HEK293 (cell line): ENCODE measurements around the gene LRSAM1.

Experiments used
- CTCF ChIA-PET: fragments of 350-600 bp; formaldehyde crosslinking; extraction: SDS; loops from one replicate; lab custom pipeline; 2021; ENCODE audit warnings: antibody characterized with exemption; lab: Yijun Ruan, JAX
- POLR2A ChIA-PET: fragments of 300-600 bp; formaldehyde crosslinking; extraction: SDS; loops from one replicate; lab custom pipeline; 2020; ENCODE audit warnings: antibody characterized with exemption, inconsistent platforms; lab: Yijun Ruan, JAX
- H3K27ac ChIP-seq: fragments of 200-500 bp; sonication (Bioruptor generic); 2 replicates; pipeline ENCODE4 v1.5.1; 2014; ENCODE audit warnings: low read depth, low read length, control low read depth, inconsistent platforms; ENCODE audit errors: extremely low read depth
- H3K36me3 ChIP-seq, 2 experiments: fragments of 200-500 bp in 1 of 2; sonication (Bioruptor generic) in 1 of 2; 1 replicate in 1 of 2; 2 replicates in 1 of 2; pipeline ENCODE4 v1.5.1; 2014 to 2017; ENCODE audit warnings: inconsistent platforms in 2 of 2, low read length in 2 of 2; ENCODE audit not compliant: control insufficient read depth in 2 of 2, insufficient read depth in 1 of 2
- H3K4me1 ChIP-seq: fragments of 200-500 bp; sonication (Bioruptor generic); 2 replicates; pipeline ENCODE4 v1.5.1; 2014; ENCODE audit warnings: mild to moderate bottlenecking, low read length, inconsistent platforms; ENCODE audit not compliant: control insufficient read depth, insufficient read depth
- H3K4me3 ChIP-seq: 2 replicates; pipeline ENCODE4 v1.5.1; 2011; ENCODE audit warnings: low read depth, mild to moderate bottlenecking, control low read depth, low read length, moderate library complexity
- H3K9me3 ChIP-seq: fragments of 200-500 bp; sonication (Bioruptor generic); 2 replicates; pipeline ENCODE4 v1.5.1; 2014; ENCODE audit warnings: low read depth, low read length, inconsistent platforms; ENCODE audit not compliant: control insufficient read depth, insufficient read depth
- EGR2 ChIP-seq: fragments of 450-650 bp; formaldehyde crosslinking; IDR thresholded peaks from 2 replicates; pipeline ENCODE4 v1.5.1; 2016; ENCODE audit warnings: low read depth, missing biosample characterization, missing genetic modification characterization
- GLIS1 ChIP-seq: fragments of 450-650 bp; formaldehyde crosslinking; IDR thresholded peaks from 2 replicates; pipeline ENCODE4 v1.5.1; 2016; ENCODE audit warnings: missing biosample characterization, missing genetic modification characterization
- IKZF3 ChIP-seq: fragments of 450-650 bp; IDR thresholded peaks from 2 replicates; pipeline ENCODE4 v1.5.0; 2018; ENCODE audit warnings: missing biosample characterization, mild to moderate bottlenecking, missing genetic modification characterization, moderate library complexity
- SCRT2 ChIP-seq: fragments of 450-650 bp; formaldehyde crosslinking; IDR thresholded peaks from 2 replicates; pipeline ENCODE4 v1.5.1; 2016; ENCODE audit warnings: missing biosample characterization, missing genetic modification characterization
- TCF7L2 ChIP-seq: IDR thresholded peaks from 2 replicates; pipeline ENCODE4 v1.6.1; 2011; ENCODE audit warnings: low read depth, mild to moderate bottlenecking, inconsistent platforms, low read length, moderate library complexity, borderline replicate concordance
- YY1 ChIP-seq: fragments of 450-650 bp; formaldehyde crosslinking; IDR thresholded peaks from 2 replicates; pipeline ENCODE4 v1.5.1; 2018; ENCODE audit warnings: missing biosample characterization, missing genetic modification characterization
- ZBTB20 ChIP-seq: fragments of 450-650 bp; formaldehyde crosslinking; IDR thresholded peaks from 2 replicates; pipeline ENCODE4 v1.5.1; 2016; ENCODE audit warnings: missing biosample characterization, missing genetic modification characterization
- ZEB2 ChIP-seq: fragments of 450-650 bp; formaldehyde crosslinking; IDR thresholded peaks from 2 replicates; pipeline ENCODE4 v1.5.1; 2016; ENCODE audit warnings: missing biosample characterization, missing genetic modification characterization
- ZFP41 ChIP-seq: fragments of 450-650 bp; formaldehyde crosslinking; IDR thresholded peaks from 2 replicates; pipeline ENCODE4 v1.5.1; 2016; ENCODE audit warnings: missing biosample characterization, missing genetic modification characterization, borderline replicate concordance
- ZFP69B ChIP-seq: fragments of 450-650 bp; formaldehyde crosslinking; IDR thresholded peaks from 2 replicates; pipeline ENCODE4 v1.5.1; 2016; ENCODE audit warnings: missing biosample characterization, missing genetic modification characterization
- ZNF133 ChIP-seq: fragments of 450-650 bp; formaldehyde crosslinking; IDR thresholded peaks from 2 replicates; pipeline ENCODE4 v1.5.1; 2016; ENCODE audit warnings: missing biosample characterization, missing genetic modification characterization
- ZNF146 ChIP-seq: fragments of 450-650 bp; formaldehyde crosslinking; IDR thresholded peaks from 2 replicates; pipeline ENCODE4 v1.5.1; 2016; ENCODE audit warnings: missing biosample characterization, missing genetic modification characterization
- ZNF19 ChIP-seq: fragments of 450-650 bp; formaldehyde crosslinking; IDR thresholded peaks from 2 replicates; pipeline ENCODE4; 2016; ENCODE audit warnings: missing biosample characterization, missing genetic modification characterization, low read depth
- ZNF2 ChIP-seq: fragments of 450-650 bp; formaldehyde crosslinking; IDR thresholded peaks from 2 replicates; pipeline ENCODE4 v1.5.1; 2016; ENCODE audit warnings: missing biosample characterization, missing genetic modification characterization
- ZNF239 ChIP-seq: fragments of 450-650 bp; formaldehyde crosslinking; IDR thresholded peaks from 2 replicates; pipeline ENCODE4 v1.5.1; 2016; ENCODE audit warnings: missing biosample characterization, missing genetic modification characterization
- ZNF335 ChIP-seq: fragments of 450-650 bp; formaldehyde crosslinking; conservative IDR thresholded peaks from 2 replicates; pipeline ENCODE4 v1.5.1; 2016; ENCODE audit warnings: missing biosample characterization, missing genetic modification characterization
- ZNF341 ChIP-seq: fragments of 450-650 bp; formaldehyde crosslinking; IDR thresholded peaks from 2 replicates; pipeline ENCODE4; 2016; ENCODE audit warnings: low read depth, missing biosample characterization, missing genetic modification characterization
- ZNF558 ChIP-seq: fragments of 450-650 bp; formaldehyde crosslinking; IDR thresholded peaks from 2 replicates; pipeline ENCODE4 v1.5.1; 2016; ENCODE audit warnings: missing biosample characterization, missing genetic modification characterization
- ZNF623 ChIP-seq: fragments of 450-650 bp; formaldehyde crosslinking; IDR thresholded peaks from 2 replicates; pipeline ENCODE4 v1.5.1; 2016; ENCODE audit warnings: missing biosample characterization, missing genetic modification characterization
- ZNF629 ChIP-seq: fragments of 450-650 bp; formaldehyde crosslinking; IDR thresholded peaks from 2 replicates; pipeline ENCODE4 v1.5.1; 2017; ENCODE audit warnings: missing biosample characterization, missing genetic modification characterization
- ZNF658 ChIP-seq: fragments of 450-650 bp; formaldehyde crosslinking; IDR thresholded peaks from 2 replicates; pipeline ENCODE4; 2016; ENCODE audit warnings: missing biosample characterization, missing genetic modification characterization
- ZNF677 ChIP-seq: fragments of 450-650 bp; IDR thresholded peaks from 2 replicates; pipeline ENCODE4 v1.5.0; 2018; ENCODE audit warnings: missing biosample characterization, mild to moderate bottlenecking, missing genetic modification characterization, moderate library complexity
- TF ChIP-seq, protein P1 (sequence below): fragments of 450-650 bp; formaldehyde crosslinking; IDR thresholded peaks from 2 replicates; pipeline ENCODE4 v1.5.1; 2016; ENCODE audit warnings: missing biosample characterization, missing genetic modification characterization
- TF ChIP-seq, protein P2 (sequence below): fragments of 450-650 bp; formaldehyde crosslinking; IDR thresholded peaks from 2 replicates; pipeline ENCODE4 v1.5.1; 2016; ENCODE audit warnings: missing biosample characterization, missing genetic modification characterization
- TF ChIP-seq, protein P3 (sequence below): fragments of 450-650 bp; formaldehyde crosslinking; optimal IDR thresholded peaks from 2 replicates; pipeline ENCODE3; 2016; ENCODE audit warnings: missing biosample characterization, mild to moderate bottlenecking, missing genetic modification characterization

The LRSAM1 gene

GRCh38 chr9:127535396-127535795 is 84.1 kb downstream of the LRSAM1 start:
- ChIA-PET POLR2A (no interaction called here), CTCF (interaction anchor here (0.6 to 0.7 kb wide), 2 partner anchors 27 to 270 kb away, joined by 3 read pairs; no protein-coding TSS in a partner anchor)
- TF ChIP-seq ZNF558 (tag by site-specific recombination) (no peak), SCRT2 (tag by site-specific recombination) (no peak), ZNF2 (tag by site-specific recombination) (no peak), ZNF629 (no peak), ZNF623 (tag by site-specific recombination) (no peak)
- TF ChIP-seq, protein P1, sequence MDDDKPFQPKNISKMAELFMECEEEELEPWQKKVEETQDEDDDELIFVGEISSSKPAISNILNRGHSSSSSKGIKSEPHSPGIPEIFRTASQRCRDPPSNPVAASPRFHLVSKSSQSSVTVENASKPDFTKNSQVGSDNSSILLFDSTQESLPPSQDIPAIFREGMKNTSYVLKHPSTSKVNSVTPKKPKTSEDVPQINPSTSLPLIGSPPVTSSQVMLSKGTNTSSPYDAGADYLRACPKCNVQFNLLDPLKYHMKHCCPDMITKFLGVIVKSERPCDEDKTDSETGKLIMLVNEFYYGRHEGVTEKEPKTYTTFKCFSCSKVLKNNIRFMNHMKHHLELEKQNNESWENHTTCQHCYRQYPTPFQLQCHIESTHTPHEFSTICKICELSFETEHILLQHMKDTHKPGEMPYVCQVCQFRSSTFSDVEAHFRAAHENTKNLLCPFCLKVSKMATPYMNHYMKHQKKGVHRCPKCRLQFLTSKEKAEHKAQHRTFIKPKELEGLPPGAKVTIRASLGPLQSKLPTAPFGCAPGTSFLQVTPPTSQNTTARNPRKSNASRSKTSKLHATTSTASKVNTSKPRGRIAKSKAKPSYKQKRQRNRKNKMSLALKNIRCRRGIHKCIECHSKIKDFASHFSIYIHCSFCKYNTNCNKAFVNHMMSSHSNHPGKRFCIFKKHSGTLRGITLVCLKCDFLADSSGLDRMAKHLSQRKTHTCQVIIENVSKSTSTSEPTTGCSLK = no peak
- Histone ChIP-seq H3K9me3 (no peaks in the 10 kb centered on the region), H3K4me3 (no peak overlapping the region), H3K27ac (no peak overlapping the region), H3K36me3 (peaks cover 0 to 5% of the 10 kb centered on the region in 2 experiments; a peak in 1 of 3 replicates), H3K4me1 (no peaks in the 10 kb centered on the region)

DNA sequence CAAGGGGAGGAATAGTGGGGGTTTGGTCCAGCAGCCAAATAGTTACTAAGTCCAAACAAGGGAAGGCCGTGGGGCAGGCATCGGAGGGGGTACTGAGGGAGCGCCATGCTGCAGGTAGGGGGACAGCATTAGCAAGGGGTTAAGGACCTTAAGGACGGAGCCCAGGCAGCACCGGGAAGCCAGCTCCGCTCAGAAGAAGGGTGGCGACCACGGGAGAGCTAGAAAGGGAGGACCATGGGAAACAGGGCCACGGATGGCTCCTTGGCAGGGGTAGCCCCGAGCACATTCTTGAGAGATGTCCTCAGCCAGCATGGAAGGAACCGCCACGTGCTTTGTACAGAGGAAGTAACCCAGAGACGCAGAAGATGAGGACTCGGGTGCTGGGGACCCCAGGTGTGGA is 84.5 kb downstream of the LRSAM1 start:
- ChIA-PET POLR2A (interaction anchor here (0.5 kb wide), 1 partner anchor 30 kb away, joined by 3 read pairs; no protein-coding TSS in a partner anchor), CTCF (interaction anchor here (0.6 to 2.4 kb wide), 2 partner anchors 14 to 270 kb away, joined by 3 to 8 read pairs; no protein-coding TSS in a partner anchor)
- Histone ChIP-seq H3K4me3 (no peak overlapping the region), H3K27ac (no peak overlapping the region), H3K4me1 (no peaks in the 10 kb centered on the region), H3K36me3 (peaks cover 0 to under 1% of the 10 kb centered on the region in 2 experiments; a peak in 1 of 3 replicates), H3K9me3 (no peaks in the 10 kb centered on the region)
- TF ChIP-seq, protein P2, sequence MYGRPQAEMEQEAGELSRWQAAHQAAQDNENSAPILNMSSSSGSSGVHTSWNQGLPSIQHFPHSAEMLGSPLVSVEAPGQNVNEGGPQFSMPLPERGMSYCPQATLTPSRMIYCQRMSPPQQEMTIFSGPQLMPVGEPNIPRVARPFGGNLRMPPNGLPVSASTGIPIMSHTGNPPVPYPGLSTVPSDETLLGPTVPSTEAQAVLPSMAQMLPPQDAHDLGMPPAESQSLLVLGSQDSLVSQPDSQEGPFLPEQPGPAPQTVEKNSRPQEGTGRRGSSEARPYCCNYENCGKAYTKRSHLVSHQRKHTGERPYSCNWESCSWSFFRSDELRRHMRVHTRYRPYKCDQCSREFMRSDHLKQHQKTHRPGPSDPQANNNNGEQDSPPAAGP (tag by site-specific recombination) = no peak
- no peak for TF ChIP-seq EGR2
- no peak for TF ChIP-seq ZNF658 (tag by site-specific recombination)
- TF ChIP-seq YY1 (tag by site-specific recombination) = no peak
- no peak for TF ChIP-seq ZFP69B (tag by site-specific recombination)
- no peak for TF ChIP-seq ZNF239 (tag by site-specific recombination)
- no peak for TF ChIP-seq ZBTB20
- TF ChIP-seq ZNF133 (tag by site-specific recombination) = no peak
- TF ChIP-seq TCF7L2 = no peak

DNA sequence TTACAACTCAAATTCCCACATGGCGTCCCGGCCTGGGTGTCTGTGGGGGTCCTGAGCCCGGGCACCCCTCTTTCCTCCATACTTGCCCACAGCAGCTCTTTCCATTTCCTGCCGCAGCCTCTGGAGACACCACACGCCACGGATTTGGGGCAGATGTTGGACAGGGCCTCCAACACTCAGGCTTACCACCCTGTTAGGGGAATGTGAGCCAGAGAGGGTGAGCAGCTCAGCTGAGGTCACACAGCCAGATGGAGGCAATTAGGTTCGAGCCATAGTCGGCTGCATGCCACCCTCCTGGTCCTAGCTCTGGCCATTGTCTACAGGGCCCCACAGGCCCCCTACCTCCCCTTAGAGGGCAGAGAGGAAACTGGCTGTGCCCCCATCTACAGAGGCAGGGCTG is 85.2 kb downstream of the LRSAM1 start:
- CTCF ChIA-PET = interaction anchor here (0.7 to 2.4 kb wide), 3 partner anchors 11 to 43 kb away, joined by 3 to 9 read pairs (median 8); no protein-coding TSS in a partner anchor
- TF ChIP-seq, protein P3, sequence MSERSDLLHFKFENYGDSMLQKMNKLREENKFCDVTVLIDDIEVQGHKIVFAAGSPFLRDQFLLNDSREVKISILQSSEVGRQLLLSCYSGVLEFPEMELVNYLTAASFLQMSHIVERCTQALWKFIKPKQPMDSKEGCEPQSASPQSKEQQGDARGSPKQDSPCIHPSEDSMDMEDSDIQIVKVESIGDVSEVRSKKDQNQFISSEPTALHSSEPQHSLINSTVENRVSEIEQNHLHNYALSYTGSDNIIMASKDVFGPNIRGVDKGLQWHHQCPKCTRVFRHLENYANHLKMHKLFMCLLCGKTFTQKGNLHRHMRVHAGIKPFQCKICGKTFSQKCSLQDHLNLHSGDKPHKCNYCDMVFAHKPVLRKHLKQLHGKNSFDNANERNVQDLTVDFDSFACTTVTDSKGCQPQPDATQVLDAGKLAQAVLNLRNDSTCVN (tag by site-specific recombination) = no peak
- TF ChIP-seq ZNF623 (tag by site-specific recombination) (no peak), ZNF677 (tag by site-specific recombination) (no peak), GLIS1 (tag by site-specific recombination) (no peak), ZNF146 (tag by site-specific recombination) (no peak), ZEB2 (tag by site-specific recombination) (no peak), IKZF3 (no peak), ZNF335 (tag by site-specific recombination) (no peak), ZNF19 (tag by site-specific recombination) (no peak), ZFP41 (tag by site-specific recombination) (no peak), ZNF341 (tag by site-specific recombination) (no peak)
- TF ChIP-seq, all 188 proteins: peak for 0
- H3K36me3 ChIP-seq = no peaks in the 10 kb centered on the region

More for the DNA sequence above, 85.2 kb downstream of the LRSAM1 start:
- Histone ChIP-seq H3K4me1 (no peaks in the 10 kb centered on the region), H3K27ac (no peak overlapping the region), H3K4me3 (no peak overlapping the region), H3K9me3 (no peaks in the 10 kb centered on the region)
- POLR2A ChIA-PET = interaction anchor here (0.5 kb wide), 1 partner anchor 29 kb away, joined by 3 read pairs; no protein-coding TSS in a partner anchor
